RWPE2 (cell line): ENCODE measurements around the gene TAS1R3.

Experiments
- ATAC-seq: fragments of 200-7000 bp; cut with Tn5 transposase; 3 replicates; pipeline ENCODE4 v1.9.1; 2021; ENCODE audit warnings: low read depth
- DNase-seq: peaks from one replicate; pipeline ENCODE4 v3.0.0-alpha.2; 2020; ENCODE audit warnings: low spot score
- H3K27ac ChIP-seq: fragments of 450-650 bp; 2 replicates; pipeline ENCODE4 v1.5.1; 2017; ENCODE audit warnings: mild to moderate bottlenecking; ENCODE audit not compliant: poor library complexity, severe bottlenecking
- H3K27me3 ChIP-seq: fragments of 250-450 bp; sonication (Bioruptor Pico); 2 replicates; pipeline ENCODE4 v1.5.1; 2021; ENCODE audit warnings: mild to moderate bottlenecking, moderate library complexity; ENCODE audit not compliant: insufficient read depth, poor library complexity, severe bottlenecking
- H3K36me3 ChIP-seq: fragments of 250-450 bp; sonication (Bioruptor Pico); 2 replicates; pipeline ENCODE4 v1.5.1; 2020; ENCODE audit warnings: low read depth, mild to moderate bottlenecking, moderate library complexity
- H3K4me1 ChIP-seq: fragments of 250-450 bp; sonication (Bioruptor Pico); 2 replicates; pipeline ENCODE4 v1.5.1; 2021; ENCODE audit warnings: mild to moderate bottlenecking, moderate library complexity; ENCODE audit not compliant: insufficient read depth, poor library complexity, severe bottlenecking
- H3K4me3 ChIP-seq: fragments of 250-450 bp; sonication (Bioruptor Pico); 2 replicates; pipeline ENCODE4 v1.5.1; 2021; ENCODE audit warnings: mild to moderate bottlenecking, moderate library complexity; ENCODE audit not compliant: severe bottlenecking
- H3K9me3 ChIP-seq: fragments of 250-450 bp; sonication (Bioruptor Pico); 2 replicates; pipeline ENCODE4 v1.5.1; 2021; ENCODE audit warnings: mild to moderate bottlenecking, moderate library complexity; ENCODE audit not compliant: severe bottlenecking
- TF ChIP-seq, protein P1 (sequence below): fragments of 450-650 bp; IDR thresholded peaks from one replicate; pipeline ENCODE4 v1.5.1; 2017; ENCODE audit warnings: mild to moderate bottlenecking, moderate library complexity; ENCODE audit not compliant: poor library complexity, severe bottlenecking

Gene TAS1R3

DNA sequence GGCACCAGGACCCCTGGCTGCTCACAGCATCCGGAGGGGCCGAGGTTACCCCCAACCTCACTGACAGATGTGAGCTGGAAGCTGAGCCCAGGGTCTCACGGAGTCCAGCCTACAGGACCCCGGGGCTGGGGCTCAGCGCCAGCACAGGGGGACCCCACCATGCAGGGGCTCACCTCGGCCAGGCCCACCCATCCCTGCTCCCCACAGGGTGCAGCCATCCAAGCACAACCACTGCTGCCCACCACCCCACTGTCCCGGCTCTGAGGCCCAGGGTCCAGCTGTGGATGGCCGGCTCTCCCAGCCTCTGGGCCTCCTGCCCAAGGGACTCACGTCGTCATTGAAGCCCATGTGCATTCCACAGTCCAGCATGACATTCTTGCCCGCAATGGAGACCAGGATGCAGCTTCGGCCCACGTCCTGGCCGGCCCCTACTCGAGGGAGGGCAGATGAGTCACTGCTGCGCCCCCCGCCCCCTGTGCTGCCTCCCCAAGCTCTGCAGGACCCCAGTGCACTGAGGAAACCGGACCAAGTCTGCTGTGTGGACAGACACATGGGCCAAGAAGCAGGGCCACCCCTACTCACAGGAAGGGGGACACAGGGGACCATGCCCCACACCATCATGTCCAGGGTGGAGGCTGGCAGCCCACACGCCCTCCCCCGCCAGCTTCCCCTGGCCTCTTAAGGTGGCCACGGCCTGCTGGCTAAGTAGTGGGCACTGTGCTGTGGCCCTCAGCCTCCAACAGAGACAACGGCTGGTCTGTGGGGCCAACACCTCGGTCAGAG is 10.2 kb upstream of the TAS1R3 start:
- no peak for DNase-seq
- Histone ChIP-seq H3K27ac (no peak overlapping the region), H3K4me1 (peaks cover 6% of the 10 kb centered on the region), H3K4me3 (no peak overlapping the region), H3K36me3 (peaks cover 50% of the 10 kb centered on the region), H3K9me3 (no peaks in the 10 kb centered on the region), H3K27me3 (no peaks in the 10 kb centered on the region)
- ATAC-seq, result no peak
- TF ChIP-seq, protein P1, sequence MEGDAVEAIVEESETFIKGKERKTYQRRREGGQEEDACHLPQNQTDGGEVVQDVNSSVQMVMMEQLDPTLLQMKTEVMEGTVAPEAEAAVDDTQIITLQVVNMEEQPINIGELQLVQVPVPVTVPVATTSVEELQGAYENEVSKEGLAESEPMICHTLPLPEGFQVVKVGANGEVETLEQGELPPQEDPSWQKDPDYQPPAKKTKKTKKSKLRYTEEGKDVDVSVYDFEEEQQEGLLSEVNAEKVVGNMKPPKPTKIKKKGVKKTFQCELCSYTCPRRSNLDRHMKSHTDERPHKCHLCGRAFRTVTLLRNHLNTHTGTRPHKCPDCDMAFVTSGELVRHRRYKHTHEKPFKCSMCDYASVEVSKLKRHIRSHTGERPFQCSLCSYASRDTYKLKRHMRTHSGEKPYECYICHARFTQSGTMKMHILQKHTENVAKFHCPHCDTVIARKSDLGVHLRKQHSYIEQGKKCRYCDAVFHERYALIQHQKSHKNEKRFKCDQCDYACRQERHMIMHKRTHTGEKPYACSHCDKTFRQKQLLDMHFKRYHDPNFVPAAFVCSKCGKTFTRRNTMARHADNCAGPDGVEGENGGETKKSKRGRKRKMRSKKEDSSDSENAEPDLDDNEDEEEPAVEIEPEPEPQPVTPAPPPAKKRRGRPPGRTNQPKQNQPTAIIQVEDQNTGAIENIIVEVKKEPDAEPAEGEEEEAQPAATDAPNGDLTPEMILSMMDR, result no peak

DNA sequence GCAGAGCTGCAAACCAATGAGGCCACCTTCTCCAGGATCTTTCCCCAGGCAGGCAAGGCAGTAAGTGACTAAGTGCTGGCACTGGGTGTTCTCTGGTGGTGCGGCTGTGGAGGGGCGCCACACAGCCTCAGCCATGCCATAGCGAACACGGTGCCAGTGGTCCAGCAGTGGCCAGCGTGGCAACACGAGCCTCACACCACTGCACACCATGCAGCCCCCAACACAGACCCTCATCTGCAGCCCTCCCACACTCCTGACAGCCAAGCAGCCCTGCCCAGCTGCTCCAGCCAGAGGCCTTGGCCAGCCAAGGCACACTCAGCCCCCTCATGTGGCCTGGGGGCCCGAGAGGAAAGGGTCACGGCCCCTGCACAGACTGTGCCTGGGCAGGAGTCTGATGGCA is 9.6 kb upstream of the TAS1R3 start:
- Histone ChIP-seq H3K9me3 (no peaks in the 10 kb centered on the region), H3K4me1 (peaks cover 6% of the 10 kb centered on the region), H3K27me3 (no peaks in the 10 kb centered on the region), H3K4me3 (no peak overlapping the region), H3K36me3 (peaks cover 44% of the 10 kb centered on the region), H3K27ac (no peak overlapping the region)
- DNase-seq (no peak), ATAC-seq (no peak)
- TF ChIP-seq, protein P1, result no peak

DNA sequence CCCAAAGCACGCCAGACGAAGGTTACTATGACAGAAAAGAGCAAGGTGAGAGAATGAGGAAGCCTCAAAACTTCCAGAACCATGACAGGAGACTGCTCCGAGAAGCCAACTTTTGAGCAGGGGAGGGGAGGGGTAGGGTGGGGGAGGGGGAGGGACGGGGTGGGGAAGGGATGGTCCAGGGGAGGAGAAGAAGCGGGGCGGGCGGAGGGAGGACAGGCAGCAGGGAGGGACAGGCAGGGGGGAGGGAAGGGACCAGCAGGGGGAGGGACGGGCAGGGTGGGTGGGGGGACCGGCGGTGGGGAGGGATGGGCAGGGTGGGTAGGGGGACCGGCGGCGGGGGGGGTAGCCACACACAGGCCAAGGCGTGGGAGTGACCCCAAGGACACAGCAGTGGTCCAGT is 8.7 kb upstream of the TAS1R3 start:
- Histone ChIP-seq H3K27me3 (no peaks in the 10 kb centered on the region), H3K4me1 (peaks cover 6% of the 10 kb centered on the region), H3K27ac (no peak overlapping the region), H3K36me3 (peaks cover 34% of the 10 kb centered on the region), H3K9me3 (no peaks in the 10 kb centered on the region), H3K4me3 (no peak overlapping the region)
- TF ChIP-seq, protein P1, result no peak
- ATAC-seq (no peak), DNase-seq (no peak)

DNA sequence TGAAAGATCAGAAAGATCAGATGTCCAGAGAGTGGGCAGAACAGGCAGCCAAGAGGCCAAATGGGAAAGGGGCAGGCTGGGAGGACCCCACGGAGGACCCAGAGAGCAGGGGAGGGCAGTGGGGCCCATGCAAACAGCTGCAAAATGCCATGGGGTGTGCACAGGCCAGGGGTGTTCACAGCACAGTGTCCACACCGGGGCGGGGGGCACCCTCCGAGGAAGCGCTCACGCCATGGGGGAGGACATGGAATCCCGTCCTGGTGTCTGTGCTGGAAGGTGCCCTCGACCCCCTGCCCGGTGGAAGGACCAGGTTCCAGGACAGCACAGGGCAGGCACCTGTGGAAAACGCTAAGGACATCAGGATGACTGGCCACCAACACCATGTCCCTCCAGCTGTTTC is 8.1 kb upstream of the TAS1R3 start:
- Histone ChIP-seq H3K4me3 (no peak overlapping the region), H3K9me3 (no peaks in the 10 kb centered on the region), H3K4me1 (peaks cover 4% of the 10 kb centered on the region), H3K36me3 (peaks cover 29% of the 10 kb centered on the region), H3K27ac (no peak overlapping the region), H3K27me3 (no peaks in the 10 kb centered on the region)
- TF ChIP-seq, protein P1, result no peak
- DNase-seq (no peak), ATAC-seq (no peak)

DNA sequence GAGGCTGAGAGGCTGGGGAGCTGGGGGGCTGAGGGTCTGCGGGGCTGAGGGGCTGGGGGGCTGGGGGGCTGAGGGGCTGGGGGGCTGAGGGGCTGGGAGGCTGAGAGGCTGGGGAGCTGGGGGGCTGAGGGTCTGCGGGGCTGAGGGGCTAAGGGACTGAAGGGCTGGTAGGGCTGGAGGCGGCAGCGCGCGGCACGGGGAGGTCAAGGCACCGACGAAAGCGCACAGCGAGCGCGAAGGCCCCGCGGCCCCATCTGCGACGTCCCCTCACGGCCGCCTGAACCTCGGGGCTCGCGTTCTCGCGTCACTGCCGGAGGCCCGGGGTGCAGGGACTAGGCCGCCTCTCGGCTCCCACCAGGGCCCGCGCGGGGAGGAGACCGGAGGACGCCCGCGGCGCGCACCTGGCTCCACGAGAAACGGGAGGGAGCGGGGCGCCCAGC is 7.0 kb upstream of the TAS1R3 start:
- H3K36me3 ChIP-seq, result peaks cover 24% of the 10 kb centered on the region

More for the DNA sequence above, 7.0 kb upstream of the TAS1R3 start:
- no peak for DNase-seq
- H3K4me3 ChIP-seq, result peak overlapping the region; percentile 100
- no peaks in the 10 kb centered on the region for H3K9me3 ChIP-seq
- H3K4me1 ChIP-seq, result no peaks in the 10 kb centered on the region
- peak overlapping the region; percentile 72 for H3K27ac ChIP-seq
- ATAC-seq, result peak; percentile 8; the same call in 2 of the 3 replicates
- H3K27me3 ChIP-seq, result no peaks in the 10 kb centered on the region
- TF ChIP-seq, protein P1, result no peak
